NCI-H1092 (cell line): ENCODE data around the gene LAPTM4A.
A peak's percentile ranks its signal among the peaks of the same experiment; 100 is the strongest.
"Not testable (repeated sequence)": the region's sequence is repeated elsewhere in the genome, so short reads cannot be mapped to it uniquely, and the experiment has no call there.

Source experiments
- DNase-seq: peaks from one replicate; lab custom pipeline; 2025; lab: John Stamatoyannopoulos, UW

The LAPTM4A gene

DNA sequence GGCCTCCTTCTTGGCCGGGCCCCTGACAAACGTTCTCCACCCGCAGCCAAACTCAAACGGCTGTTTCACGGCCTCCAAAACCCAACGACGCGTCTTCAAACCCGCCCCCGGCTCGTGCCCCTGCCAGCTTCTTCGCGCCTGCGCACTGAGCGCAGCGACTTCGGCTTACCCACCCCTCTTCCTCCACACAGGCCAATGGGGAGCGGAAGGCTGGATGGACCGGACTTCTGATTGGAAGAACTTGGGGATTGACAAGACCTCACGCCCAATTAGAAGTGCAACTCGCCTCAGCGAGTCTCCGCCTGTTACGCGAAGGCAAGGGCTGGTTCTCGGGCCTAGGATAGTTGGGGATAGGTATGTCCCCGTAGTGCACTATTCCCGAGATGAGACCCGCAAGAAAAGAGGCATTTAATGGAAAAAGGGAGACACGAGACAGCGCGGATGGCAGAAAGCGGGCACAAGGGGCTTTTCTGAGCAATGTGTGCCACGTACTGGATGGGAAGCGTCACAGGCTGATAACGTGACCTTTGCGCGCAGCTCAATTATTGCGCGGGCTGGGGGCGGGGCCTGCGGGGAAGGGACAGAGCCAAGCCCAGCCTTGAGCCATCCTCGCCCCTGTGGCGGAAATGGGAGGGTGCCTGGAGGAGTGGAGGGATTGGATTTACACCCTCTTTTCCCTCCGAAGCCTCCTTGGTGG is at the start of gene LAPTM4A:
TSS of gene LAPTM4A (minus strand) at position 97 of the 697 bp plus-strand sequence. CDS start 108 bp downstream, outside the sequence.
- DNase-seq, result peak; percentile 97

DNA sequence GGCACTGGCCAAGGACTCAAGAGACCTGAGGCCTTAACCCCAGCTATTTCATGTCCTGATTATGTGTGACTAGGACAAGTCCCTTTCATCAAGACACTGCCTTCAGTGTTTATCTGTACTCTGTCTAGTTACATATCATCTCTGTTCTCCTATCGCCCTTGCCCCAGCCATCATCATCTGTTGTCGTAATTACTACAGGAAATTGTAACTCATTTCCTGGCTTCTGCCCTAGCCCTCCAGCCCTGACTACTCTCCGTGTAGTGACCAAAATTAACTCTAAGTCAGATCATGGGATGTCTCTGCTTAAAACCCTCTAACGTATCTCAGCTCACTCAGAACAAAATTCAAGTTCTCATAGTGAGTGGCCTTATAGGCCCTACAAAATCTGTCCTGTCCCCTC is 49.3 kb upstream of the LAPTM4A start:
- no peak for DNase-seq

DNA sequence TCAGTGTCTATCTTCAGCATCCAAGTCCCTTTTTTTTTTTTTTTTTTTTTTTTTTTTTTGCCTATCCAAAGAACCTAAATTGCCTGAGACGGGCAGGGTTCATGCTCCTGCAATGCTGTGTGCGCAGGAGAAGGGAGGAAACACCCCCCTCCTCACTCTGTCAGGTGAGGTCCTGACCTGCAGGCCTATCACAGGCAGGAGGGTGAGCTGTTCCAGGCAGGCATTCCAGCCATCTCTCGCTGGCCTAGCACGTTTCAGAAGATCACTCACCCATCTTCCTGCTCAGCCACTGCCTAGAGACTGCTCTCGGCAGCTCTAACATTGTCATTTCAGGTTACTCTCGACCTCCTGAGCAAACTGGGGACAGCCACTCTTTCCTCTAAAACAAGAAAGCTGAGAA is 48.4 kb upstream of the LAPTM4A start:
- no peak for DNase-seq

DNA sequence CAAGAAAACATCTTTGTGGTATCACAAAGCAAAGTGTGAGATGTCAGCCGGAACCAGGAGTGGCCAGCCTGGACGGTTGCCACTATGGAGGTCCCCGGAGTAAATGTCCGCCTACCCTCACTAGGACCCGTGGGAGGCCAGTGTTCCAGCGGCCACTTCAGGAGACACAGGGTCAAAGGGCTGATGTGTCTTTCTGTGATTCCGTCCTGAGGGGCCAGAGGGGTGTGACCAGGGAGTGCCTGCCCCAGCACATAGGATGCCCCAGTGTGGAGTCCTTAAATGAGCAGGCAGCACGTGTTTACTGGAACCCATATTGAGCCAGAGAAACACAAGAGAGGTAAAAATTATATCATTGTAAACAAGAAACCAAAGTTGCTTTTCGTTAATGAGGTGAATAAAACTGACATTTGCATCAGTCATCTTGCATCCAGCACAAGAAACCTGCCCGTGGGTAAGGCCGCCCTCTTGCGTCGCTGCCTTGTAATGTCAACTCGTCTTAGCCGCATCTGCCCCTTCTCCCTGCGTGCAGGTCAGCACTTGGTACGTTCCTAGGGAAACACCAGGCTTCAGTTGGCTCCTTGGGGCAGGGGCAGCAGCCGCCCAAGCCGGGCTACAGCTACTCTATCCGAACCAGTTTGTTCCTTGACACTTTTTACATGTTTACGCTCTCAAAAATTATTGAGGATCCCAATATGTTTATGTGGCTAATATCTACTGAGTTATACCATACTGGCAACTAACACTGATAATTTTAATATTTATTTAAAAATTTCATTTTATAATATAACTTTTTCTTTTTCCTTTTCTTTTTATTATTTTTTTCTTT is 46.7 kb upstream of the LAPTM4A start:
- peak; percentile 69 for DNase-seq

DNA sequence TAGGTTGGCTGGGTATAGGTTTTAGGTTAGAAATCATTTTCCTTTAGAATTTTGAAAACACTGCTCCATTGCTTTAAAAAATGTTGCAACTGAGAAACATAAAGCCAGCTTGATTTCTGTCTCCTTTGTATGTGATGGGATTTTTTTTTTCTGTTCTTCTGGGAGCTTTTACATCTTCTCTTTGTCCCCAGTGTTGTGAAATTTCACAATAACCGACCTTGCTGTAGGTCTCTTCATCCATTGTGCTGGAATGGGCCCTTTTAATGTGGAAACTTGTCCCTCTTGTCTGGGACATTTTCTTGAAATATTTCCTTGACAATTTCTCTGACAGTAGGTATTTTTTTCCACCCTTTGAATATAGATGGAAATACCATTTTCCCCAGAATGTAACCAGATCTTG is 44.0 kb upstream of the LAPTM4A start:
- no peak for DNase-seq

DNA sequence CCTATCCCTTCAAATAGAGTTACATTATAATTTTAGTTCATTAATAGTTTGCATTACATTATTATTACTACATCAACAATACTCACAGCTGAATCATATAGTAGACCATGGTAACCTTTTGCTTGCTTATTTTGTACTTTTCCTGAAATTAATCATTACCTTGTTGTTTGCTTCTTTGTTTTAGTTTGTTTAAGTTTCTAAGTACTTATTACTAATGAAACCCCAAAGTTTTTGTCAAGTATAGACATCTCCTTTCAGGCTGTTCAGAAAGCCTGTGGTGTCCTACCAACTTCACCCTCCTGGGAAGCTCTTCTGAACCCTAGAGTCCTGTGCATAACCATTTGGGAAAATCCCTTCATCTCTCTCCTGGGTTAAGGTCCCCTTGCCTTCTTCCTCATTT is 43.5 kb upstream of the LAPTM4A start:
- no peak for DNase-seq

DNA sequence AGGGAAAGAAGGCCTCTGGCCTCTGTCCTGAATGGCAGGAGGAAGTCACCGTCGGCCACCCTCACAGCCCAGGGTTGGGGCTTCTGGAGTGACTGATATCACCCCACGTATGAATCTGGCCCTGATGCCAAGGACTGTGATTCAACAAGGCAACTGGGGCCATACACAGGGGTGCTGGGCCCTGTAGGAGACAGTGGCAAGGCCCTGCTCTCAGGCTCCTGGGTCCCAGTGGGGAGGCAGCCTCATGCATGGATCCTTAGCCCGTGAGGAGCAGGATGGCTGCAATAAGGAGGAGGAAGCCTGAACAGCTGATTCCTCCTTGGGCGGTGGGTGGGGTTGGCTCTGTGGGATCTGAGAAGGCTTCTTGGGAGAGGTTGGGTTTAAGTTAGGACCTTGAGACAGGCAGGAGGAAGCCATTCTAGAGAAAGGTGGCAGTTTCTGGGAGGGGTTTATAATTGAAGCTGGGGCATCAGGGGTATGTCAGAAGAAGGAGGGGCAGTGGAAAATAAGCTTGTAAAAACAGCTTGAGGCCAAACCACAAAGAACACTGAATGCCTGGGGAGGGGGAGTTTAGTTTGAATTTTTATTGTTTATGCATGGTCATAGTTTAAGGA is 42.8 kb upstream of the LAPTM4A start:
- DNase-seq, result no peak

DNA sequence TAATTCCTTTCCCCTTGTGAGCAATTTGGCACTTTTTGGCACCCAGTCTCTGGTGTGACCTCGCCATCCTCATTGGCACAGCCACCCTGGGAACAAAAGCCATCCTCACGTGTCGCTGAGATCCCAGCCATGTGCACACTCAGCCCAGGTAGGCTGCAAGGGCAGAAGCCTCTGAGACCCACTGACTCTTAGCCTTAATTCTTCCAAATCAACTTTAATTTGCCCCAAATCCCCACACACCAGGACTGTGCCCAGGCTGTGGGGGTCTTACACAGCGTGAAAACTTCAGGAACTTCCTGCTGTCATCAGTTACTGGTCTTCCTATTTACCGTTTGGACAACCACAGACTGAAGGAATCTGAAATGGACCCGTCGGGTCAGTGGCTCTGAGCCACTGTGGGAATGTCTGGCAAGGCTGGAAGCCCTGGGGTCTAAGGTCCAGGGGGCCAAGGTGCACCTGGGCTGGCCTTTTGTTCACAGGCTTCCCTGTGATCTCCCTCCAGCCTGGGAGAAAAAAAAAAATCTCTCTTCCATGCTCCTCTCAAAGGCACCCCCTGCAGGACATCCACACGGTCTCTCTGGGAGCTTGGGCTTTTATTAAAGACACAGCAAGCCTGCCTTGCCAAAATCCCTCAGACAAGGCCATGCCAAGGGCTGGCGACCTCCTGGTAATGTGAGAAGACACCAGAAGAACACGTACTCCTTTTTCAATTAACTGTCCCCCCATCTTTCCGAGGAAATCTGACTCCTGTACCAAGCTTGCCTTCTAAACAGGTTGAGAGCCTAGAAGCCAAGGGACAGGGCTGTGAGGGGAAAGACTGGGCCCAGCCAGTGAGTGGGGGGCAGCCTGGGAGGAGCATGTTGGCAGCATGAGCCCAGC is 42.1 kb upstream of the LAPTM4A start:
- DNase-seq, result peak; percentile 53

DNA sequence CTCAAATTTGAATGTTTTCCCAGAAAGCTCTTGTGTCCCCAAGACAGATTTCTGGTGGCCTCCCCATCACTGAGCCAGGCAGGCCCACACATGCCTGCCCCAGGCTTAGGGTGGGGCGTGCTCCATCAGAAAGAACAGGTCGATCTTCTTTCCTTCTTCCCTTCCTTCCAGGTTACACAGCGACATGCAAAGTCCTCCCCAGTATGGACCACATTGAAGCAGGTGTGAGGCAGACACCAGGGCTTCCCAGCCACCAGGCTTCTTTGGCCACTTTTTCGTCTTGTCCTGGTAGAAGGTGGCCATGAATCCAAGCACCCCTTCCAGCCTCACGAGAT is 41.4 kb upstream of the LAPTM4A start:
- no peak for DNase-seq

DNA sequence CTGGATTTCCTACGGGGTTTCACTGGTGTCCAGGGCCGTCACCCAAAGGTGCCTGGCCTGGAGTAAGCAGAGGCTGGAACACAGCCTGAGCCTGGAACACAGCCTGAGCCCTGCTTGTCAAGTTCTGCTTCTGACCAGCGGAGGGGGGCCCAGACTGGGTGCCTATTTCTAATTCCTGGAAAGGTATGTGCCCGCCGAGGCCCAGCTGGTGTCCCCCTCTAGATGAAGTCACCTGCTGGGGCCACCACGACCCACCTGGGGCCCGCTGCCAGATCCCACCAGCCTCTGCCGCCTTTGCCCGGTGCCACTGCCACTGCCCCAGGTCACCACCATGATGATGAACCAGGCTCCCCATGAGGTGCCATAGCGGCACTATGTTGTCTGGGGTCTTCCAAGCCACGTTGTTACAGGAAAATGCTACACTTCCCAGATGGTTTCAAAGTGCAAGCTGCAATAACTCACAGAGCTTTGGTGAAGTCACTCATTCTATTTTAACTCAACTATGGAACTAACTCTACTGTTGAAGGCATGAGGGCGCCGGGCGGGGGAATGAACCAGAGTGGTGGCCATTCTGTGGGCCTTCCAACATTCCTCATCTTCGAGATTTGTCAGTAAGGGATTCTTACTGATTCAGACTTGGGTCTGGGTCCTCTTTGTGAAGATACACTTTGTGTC is 40.9 kb upstream of the LAPTM4A start:
- DNase-seq, result no peak

DNA sequence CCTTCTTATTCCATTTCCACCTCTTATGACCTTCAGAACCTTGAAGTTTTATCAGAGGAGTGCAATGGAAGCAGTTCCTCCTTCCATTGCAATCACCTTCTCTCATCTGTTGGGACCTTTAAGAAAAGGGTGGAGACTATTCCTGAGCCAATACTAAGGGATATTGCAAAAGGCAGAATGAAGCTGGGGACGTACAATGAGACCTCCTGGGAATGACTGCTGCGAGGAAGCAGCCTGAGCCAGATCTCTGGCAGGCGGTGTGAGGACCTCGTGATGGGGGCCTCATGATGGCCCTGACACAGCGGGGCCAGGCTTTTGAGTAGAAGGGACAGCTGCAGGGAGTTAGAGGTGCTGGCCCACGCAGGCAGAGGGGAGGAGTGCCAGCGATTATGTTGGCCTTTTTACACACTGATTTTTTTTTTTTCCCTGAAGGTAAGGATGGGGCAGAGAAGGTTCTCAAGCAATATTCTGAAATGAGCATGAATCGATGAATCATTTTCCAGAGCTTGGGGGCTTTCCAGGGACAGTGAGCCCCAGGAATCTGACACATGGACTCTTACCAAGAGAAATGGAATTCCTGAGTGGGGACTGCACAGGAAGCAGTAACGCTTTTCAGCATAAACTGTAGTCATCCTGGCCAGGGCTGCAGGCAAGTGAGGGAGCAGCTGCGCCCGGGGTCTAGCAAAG is 40.0 kb upstream of the LAPTM4A start:
- no peak for DNase-seq

DNA sequence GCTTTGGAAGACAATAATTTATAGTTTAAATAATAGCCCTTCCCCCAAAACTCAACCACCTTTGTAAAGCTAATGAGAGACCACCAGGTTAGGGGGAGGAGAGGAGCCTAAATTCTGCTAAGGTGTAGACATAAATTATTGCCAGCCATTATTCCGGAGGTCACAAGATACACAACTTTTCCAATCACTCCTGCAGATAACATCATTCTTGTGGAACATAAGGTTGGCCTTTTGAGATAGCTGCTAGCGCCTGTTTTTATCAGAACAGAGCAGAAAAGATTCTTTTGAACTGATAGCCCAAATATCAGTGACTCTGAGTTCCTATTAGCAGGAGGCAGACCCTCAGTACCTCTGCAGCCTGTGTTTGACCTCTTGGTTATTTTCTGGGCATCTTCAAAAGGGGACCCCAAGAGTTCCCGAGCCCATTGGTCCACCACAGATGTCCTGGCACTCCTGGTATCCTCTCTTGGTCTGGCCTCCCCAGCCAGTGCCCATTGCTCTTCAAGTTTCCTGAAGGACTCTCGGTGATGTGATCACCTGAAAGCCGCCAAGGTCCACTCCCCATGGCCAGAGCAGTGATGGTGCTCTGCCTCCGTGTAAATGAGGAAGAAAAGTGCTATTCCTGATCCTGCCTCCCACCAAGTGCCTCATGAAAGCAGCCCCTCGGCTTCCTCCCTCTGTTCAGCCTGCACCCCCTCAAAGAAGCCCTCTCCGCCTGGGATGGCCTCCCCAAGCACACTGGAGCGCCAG is 38.5 kb upstream of the LAPTM4A start:
- no peak for DNase-seq

DNA sequence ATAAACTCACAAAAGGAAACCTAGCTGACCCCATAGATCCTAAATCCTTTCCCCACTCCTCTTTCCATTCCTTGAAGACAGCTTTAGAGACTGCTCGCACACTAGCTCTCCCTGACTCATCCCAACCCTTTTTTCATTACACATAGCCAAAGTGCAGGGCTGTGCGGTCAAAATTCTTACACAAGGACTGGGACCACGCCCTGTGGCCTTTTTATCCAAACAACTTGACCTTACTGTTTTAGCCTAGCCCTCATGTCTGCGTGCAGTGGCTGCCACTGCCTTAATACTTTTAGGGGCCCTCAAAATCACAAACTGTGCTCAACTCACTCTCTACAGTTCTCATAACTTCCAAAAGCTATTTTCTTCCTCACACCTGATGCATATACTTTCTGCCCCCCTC is 34.5 kb upstream of the LAPTM4A start:
- DNase-seq, result not testable (repeated sequence)

DNA sequence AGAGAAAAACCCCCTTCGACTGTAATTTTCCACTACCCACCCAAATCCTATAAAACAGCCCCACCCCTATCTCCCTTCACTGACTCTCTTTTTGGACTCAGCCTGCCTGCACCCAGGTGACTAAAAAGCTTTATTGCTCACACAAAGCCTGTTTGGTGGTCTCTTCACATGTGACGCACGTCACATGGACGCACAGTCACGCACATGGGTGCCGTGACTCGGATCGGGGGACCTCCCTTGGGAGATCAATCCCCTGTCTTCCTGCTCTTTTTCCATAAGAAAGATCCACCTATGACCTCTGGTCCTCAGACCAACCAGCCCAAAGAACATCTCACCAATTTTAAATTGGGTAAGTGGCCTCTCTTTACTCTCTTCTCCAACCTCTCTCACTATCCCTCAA is 31.4 kb upstream of the LAPTM4A start:
- not testable (repeated sequence) for DNase-seq

DNA sequence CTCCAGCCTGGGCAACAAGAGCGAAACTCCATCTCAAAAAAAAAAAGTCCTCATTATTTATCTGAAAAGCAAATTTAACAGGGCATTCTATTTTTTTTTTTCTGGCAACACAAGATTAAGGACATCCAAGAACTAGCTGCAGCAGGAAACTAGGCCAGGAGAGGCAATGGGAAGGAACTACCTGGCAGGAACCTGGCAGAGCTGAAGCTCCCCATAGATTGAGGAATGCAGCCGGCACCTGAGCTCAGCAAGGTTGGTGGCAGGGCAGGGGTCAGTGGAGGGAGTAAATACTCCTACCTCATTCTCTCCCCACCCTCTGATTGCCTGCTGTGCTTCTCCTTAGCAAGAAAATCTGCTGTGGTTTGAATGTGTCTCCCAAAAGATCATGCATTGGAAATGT is 30.4 kb upstream of the LAPTM4A start:
- DNase-seq, result no peak

DNA sequence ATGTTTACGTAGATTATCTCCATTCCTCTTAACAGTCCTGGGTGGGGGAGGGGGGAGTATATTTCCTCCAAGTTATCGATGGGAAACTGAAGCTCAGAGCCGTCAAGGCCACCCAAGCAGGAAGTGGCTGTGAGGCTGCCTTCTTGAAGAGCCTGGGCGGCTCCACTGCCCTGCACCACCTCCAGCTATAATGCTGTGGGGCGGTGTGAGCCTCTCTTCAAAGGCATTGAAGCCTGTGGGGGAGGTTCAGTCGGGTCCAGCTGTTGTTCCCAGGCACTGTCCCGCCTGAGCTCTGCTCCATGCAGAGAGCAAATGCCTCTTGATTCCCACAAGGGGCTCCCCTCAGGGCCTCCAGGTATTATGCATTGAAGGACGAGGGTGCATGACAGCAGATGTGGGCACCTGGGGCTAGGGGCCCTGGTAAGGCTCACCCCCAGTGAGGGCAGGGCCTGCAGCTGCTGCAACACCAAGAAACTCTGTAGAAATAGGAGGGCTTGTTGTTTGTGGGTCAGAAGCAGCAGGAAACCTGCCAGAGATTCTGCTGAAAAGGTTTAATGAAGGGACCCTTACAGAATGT is 29.5 kb upstream of the LAPTM4A start:
- DNase-seq, result no peak

DNA sequence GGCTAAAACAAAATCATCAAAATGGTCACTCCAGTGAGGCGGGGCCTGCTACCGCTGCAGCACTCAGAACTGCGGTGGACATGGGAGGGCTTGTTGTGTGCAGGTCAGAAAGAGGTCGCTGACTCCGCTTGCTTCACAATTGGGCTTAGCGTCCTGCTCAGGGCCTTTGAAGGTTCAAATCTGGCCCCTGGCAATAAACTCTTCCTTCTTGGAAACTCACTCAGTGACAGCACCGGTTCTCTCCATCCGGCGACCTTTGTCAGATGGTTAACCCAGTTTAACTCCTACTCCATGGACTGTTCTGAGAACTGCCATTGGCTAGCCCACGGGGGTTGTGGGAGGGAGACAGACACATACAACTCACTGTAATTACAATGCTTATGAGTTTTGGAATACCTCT is 29.0 kb upstream of the LAPTM4A start:
- DNase-seq, result no peak

DNA sequence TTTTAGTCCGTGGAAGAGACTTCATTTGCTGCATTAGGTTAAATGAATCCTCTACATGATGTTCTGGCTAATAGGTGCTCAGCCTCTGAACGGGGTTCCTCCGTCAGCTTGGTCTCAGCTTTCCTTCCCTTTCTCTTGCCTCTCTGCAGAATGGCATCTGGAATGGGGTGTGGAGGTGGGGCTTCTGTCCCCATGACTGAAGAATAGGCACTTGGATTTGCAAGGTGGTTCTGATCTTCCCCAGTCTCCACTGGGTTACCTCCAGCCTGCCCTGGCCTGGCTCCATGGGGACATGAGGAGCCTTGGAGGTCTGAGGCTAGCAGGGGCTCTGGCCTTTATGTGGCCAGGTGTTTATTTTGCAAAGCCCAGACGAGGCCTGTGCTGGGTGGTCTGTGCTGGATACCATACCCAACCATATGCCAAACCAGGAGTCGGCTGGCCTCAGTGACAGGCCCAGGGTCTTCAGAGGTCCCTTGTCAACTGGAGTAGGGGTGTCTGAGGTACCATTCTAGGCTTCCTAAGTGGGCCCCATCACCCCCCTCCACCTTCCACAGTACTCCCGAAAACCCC is 28.2 kb upstream of the LAPTM4A start:
- DNase-seq, result no peak

DNA sequence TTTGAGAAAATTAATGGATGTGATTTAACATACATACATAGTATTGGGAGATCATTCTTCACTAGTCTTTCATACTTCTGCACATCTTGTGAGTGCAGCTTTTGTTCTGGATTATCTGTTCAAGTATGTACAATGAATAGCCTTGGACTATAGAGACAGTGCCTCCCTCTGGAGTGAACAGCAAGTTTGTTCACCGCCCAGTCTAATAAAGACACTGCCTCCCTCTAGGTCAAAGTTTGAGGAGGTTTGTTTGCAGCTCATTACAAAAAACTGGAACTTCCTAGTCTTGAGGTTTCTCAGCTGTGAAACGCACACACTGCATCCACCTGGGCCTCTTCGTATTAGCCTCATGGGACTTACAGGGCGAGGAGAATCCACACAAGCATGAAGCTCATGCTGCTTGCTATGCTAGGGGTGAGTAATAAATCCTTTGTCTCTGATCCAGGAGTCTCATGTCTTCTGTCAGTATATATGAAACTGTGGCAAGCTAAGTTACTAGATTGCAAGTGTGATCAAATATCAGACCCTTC is 26.0 kb upstream of the LAPTM4A start:
- DNase-seq, result no peak
